Airway epithelial cell (primary cell): ENCODE results near the gene FARS2. TPM values are rescaled to one million over a fixed set of nuclear protein-coding genes. Genes with fewer than 3 reads are reported as not detected.

Experiments
- total RNA-seq: library from RNA; depleted of rRNA; stranded (reverse); fragments of >200 nt; gene quantifications from 2 replicates; pipeline ENCODE4 v1.2.3, GENCODE V29; 2015

FARS2 gene
- total RNA-seq = 8.5 and 13.5 TPM in 2 replicates

GRCh38 chr6:5260661-5261544 lies at the start of gene FARS2, which contains the start of gene LYRM4:
Gene FARS2 (plus strand): TSS chr6:5261513.
Gene LYRM4 (minus strand): TSS chr6:5260950. CDS start chr6:5260733, 217 bp downstream.

Other genes starting within 250 kb of the FARS2 start
- gene PPP1R3G, start 176.2 kb upstream of the FARS2 start, total RNA-seq = 0.28 and 1.3 TPM in 2 replicates
- 18.5 and 23.8 TPM in 2 replicates for gene LYRM4, start 563 bp upstream of the FARS2 start, total RNA-seq